Ascending aorta (tissue), 2 donors: Measurements from ENCODE around the gene DDX25. TPM values are rescaled to one million over a fixed set of nuclear protein-coding genes. Genes with fewer than 3 reads are reported as not detected.

Experiments
- DNase-seq, 2 donors: peaks; one replicate each; pipeline ENCODE4 v3.0.0-alpha.2; 2019; ENCODE audit warnings: low spot score in 2 of 2
- H3K27ac ChIP-seq, 2 donors: fragments of 200-600 bp; sonication (generic); one replicate each; pipeline ENCODE4 v1.5.1; 2016 to 2017; ENCODE audit warnings: mild to moderate bottlenecking in 1 of 2
- H3K27me3 ChIP-seq: fragments of 200-600 bp; sonication (generic); one replicate; pipeline ENCODE4 v1.5.1; 2017
- H3K36me3 ChIP-seq, 2 donors: fragments of 200-600 bp; sonication (generic); one replicate each; pipeline ENCODE4 v1.5.1; 2016
- H3K4me1 ChIP-seq, 2 donors: fragments of 200-600 bp; sonication (generic); one replicate each; pipeline ENCODE4 v1.5.1; 2016 to 2017; ENCODE audit warnings: mild to moderate bottlenecking in 1 of 2
- H3K4me3 ChIP-seq, 2 donors: fragments of 200-600 bp; sonication (generic); one replicate each; pipeline ENCODE4 v1.5.1; 2016 to 2017; ENCODE audit warnings: mild to moderate bottlenecking in 1 of 2
- H3K9me3 ChIP-seq, 2 donors: fragments of 200-600 bp; sonication (generic); one replicate each; pipeline ENCODE4 v1.5.1; 2016
- CTCF ChIP-seq, 3 experiments: fragments of 200-600 bp in 2 of 3; fragments of 450-650 bp in 1 of 3; sonication (generic) in 2 of 3; IDR thresholded peaks; one replicate each; pipeline ENCODE4 v1.5.1; 2016 to 2019; ENCODE audit warnings: antibody characterized with exemption in 3 of 3, mild to moderate bottlenecking in 1 of 3, moderate library complexity in 1 of 3
- intact Hi-C: fragments of 100-400 bp; cut with DNase I; formaldehyde crosslinking; loops from one replicate; pipeline ENCODE4 v1.15.1; 2023
- total RNA-seq: library from RNA; depleted of rRNA; stranded (reverse); fragments of >200 nt; gene quantifications from one replicate; pipeline ENCODE4 v1.1.0, GENCODE V29; 2016

Gene DDX25
- total RNA-seq, 1 donor from 2014 or later, result not detected

DNA sequence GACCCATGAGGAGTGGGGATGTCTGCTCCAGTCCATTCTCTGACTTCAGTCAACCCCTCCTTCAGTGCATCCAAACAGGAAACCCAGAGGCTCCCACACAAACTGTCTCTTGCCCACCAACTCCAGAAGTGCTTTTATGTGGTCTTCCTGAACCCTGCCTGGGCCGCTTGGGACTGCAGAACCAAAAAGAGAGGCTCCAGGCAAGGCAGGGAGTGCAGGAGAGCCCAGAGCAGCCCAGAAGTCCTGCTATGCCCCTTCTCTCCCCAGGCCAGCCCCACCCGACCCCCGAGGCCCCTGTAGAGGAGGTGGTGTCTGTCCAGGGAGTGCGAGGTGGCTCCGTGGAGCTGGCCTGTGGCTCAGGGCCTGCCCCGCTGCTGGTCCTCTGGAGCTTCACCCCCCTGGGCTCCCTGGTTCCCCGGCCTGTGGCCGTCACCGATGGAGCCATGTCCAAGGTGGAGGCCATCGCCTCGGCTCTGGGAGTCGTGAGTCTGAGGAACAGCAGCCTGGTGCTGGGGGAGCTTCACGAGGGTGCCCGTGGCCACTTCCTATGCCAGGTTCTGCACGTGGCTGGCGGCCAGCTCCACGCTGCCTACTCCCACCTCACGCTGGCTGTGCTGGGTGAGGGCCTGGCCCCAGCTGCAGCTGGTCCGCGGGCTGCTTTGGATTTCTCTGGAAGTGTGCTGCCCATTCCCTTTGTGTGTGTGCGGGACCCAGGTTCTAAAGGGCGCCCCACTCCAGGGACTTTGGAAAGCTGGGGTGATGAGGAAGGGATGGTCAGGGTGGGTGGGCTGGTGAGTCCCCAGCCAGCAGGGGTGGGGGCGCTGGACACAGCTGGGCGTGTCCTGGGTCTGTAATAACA, 43.3 kb downstream of the DDX25 start:
- Histone ChIP-seq H3K36me3 (no peaks in the 10 kb centered on the region), H3K4me1 (no peaks in the 10 kb centered on the region), H3K9me3 (no peaks in the 10 kb centered on the region), H3K27me3 (no peaks in the 10 kb centered on the region), H3K27ac (no peak overlapping the region), H3K4me3 (no peak overlapping the region)
- DNase-seq, result no peak
- intact Hi-C loops, result no loop called here
- no peak for TF ChIP-seq CTCF (IDR thresholded peaks at IDR 0.05)

- no peaks in the 10 kb centered on the region for H3K27me3 ChIP-seq
- no peak for TF ChIP-seq CTCF (IDR thresholded peaks at IDR 0.05)
- H3K4me3 ChIP-seq, result no peak overlapping the region
- no peak overlapping the region for H3K27ac ChIP-seq
- intact Hi-C loops, result no loop called here
- H3K36me3 ChIP-seq, result no peaks in the 10 kb centered on the region
- no peaks in the 10 kb centered on the region for H3K4me1 ChIP-seq
- H3K9me3 ChIP-seq, result no peaks in the 10 kb centered on the region
- DNase-seq, result no peak
Observed at GRCh38 chr11:125948278-125949051, 44.2 kb downstream of the DDX25 start.

- Histone ChIP-seq H3K36me3 (no peaks in the 10 kb centered on the region), H3K4me3 (no peak overlapping the region), H3K9me3 (no peaks in the 10 kb centered on the region), H3K4me1 (no peaks in the 10 kb centered on the region), H3K27ac (no peak overlapping the region), H3K27me3 (no peaks in the 10 kb centered on the region)
- intact Hi-C loops, result no loop called here
- DNase-seq, result no peak
- no peak for TF ChIP-seq CTCF (IDR thresholded peaks at IDR 0.05)
Observed at GRCh38 chr11:125949271-125950177, 45.2 kb downstream of the DDX25 start.

DNA sequence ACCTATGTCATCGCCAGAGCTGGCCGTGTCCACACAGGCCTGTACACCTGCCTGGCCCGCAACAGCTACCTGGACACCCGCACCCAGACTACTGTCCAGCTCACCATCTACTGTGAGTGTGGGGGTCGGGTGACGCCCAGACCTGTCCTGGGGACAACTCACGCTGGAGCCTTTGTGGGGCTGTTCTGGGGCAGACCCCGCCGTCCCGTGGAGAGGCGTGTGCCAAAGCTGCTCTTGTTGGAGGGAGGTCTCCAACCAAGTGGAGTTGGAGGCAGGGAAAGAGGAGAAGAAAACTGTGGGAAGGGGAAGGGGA, 45.8 kb downstream of the DDX25 start:
- H3K9me3 ChIP-seq, result no peaks in the 10 kb centered on the region
- H3K36me3 ChIP-seq, result no peaks in the 10 kb centered on the region
- no peak overlapping the region for H3K27ac ChIP-seq
- DNase-seq, result no peak
- no peaks in the 10 kb centered on the region for H3K27me3 ChIP-seq
- H3K4me3 ChIP-seq, result no peak overlapping the region
- H3K4me1 ChIP-seq, result no peaks in the 10 kb centered on the region
- intact Hi-C loops, result no loop called here
- TF ChIP-seq CTCF (IDR thresholded peaks at IDR 0.05), result no peak
